Activated CD4-positive, alpha-beta T cell treated with anti-CD3 and anti-CD28 coated beads, Interleukin-2, amount 50 U/mL, for 16 hours (primary cell): ENCODE measurements around the gene CNDP2.

Source experiments
- DNase-seq: peaks from one replicate; pipeline ENCODE4 v3.0.0-alpha.2; 2020

The CNDP2 gene

GRCh38 chr18:74573053-74573452 lies 76.9 kb downstream of the CNDP2 start:
- DNase-seq = no peak
